MM.1S (cell line): ENCODE data around the gene HNRNPLL.

Experiments
- EZH2 ChIP-seq: fragments of 300-600 bp; sonication (generic); optimal IDR thresholded peaks from 2 replicates; pipeline ENCODE3; 2017; ENCODE audit warnings: low read depth, mild to moderate bottlenecking, antibody characterized with exemption, low read length, mixed read lengths
- EZH2phosphoT487 ChIP-seq: fragments of 300-600 bp; sonication (generic); IDR thresholded peaks from 2 replicates; pipeline ENCODE4 v1.6.1; 2018; ENCODE audit warnings: antibody characterized with exemption, low read length
- TF ChIP-seq, protein P1 (sequence below): fragments of 300-600 bp; sonication (generic); IDR thresholded peaks from 2 replicates; pipeline ENCODE4 v1.5.1; 2016; ENCODE audit warnings: antibody characterized with exemption, low read length, mixed read lengths

DNA sequence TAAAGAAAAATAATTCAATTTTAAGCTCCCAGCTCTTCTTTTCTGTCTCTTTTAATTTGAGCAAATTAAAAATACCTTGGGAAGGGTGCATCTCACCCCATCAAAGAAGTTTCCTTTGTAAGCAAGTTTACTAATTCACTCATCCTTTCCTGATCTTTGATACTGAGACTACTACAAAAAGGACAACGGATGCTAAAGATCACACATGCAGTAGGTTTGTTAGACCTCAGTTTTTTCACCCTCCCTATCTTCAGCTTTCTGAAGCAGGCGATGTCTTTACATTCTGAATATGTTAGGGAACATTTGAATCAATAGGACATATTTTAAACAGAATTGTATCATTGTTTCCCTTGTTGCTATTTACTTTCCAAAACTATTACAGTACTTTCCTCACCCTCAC lies 6.0 kb upstream of the HNRNPLL start:
- TF ChIP-seq, protein P1, sequence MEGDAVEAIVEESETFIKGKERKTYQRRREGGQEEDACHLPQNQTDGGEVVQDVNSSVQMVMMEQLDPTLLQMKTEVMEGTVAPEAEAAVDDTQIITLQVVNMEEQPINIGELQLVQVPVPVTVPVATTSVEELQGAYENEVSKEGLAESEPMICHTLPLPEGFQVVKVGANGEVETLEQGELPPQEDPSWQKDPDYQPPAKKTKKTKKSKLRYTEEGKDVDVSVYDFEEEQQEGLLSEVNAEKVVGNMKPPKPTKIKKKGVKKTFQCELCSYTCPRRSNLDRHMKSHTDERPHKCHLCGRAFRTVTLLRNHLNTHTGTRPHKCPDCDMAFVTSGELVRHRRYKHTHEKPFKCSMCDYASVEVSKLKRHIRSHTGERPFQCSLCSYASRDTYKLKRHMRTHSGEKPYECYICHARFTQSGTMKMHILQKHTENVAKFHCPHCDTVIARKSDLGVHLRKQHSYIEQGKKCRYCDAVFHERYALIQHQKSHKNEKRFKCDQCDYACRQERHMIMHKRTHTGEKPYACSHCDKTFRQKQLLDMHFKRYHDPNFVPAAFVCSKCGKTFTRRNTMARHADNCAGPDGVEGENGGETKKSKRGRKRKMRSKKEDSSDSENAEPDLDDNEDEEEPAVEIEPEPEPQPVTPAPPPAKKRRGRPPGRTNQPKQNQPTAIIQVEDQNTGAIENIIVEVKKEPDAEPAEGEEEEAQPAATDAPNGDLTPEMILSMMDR = no peak
- TF ChIP-seq EZH2 (no peak), EZH2phosphoT487 (no peak)
